HG03558 (cell line): Measurements from ENCODE around the gene PITPNM1.
"Not testable (repeated sequence)": the region's sequence is repeated elsewhere in the genome, so short reads cannot be mapped to it uniquely, and the experiment has no call there.

Source experiments
- ATAC-seq: cut with Tn5 transposase; IDR thresholded peaks from one replicate; pipeline ENCODE4 v1.9.1; 2021; ENCODE audit warnings: moderate number of reproducible peaks; ENCODE audit not compliant: unreplicated experiment; ENCODE audit errors: extremely low read depth

Gene PITPNM1

DNA sequence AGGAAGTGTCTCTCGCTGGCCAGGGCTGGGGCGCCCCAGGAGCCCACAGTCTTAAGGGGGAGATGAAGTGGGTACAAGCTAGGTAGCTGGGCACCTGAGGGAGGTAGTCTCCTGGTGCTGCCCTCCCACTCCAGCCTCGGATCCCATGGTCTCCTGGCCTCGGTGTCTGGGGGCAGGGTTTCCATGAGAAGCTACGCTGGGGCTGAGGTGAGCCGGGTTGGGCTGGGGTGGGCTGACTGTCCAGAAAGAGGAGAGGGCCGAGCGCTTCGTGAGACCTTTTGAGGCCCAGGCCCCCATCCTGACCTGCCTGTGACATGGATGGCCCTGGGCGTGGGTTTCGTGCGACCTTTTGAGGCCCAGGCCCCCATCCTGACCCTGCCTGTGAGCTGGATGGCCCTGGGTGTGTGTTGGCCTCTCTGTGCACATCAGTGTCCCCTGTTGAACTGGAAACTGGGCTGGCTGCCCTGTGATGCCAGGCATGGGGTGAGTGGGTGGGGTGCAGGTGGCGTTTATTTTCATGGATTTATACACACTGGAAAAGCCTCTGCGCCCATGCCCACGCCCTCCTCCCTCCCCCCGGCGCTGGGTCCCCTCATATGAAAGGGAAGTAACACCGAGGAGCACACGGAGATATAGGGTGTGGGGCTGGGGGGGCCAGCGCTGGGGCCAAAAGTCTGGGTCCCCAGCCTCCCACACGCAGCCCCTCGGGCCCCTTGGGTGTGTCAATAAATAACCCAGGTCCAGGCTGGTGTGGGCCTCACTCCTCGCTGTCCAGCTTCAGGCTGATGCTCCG lies 13.7 kb downstream of the PITPNM1 start:
- no peak for ATAC-seq

DNA sequence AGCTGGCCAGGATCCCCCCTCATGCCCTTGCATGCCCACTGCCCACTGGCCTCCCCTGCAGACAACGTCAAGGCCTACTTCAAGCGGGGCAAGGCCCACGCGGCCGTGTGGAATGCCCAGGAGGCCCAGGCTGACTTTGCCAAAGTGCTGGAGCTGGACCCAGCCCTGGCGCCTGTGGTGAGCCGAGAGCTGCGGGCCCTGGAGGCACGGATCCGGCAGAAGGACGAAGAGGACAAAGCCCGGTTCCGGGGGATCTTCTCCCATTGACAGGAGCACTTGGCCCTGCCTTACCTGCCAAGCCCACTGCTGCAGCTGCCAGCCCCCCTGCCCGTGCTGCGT lies 14.5 kb downstream of the PITPNM1 start:
- ATAC-seq = no peak

DNA sequence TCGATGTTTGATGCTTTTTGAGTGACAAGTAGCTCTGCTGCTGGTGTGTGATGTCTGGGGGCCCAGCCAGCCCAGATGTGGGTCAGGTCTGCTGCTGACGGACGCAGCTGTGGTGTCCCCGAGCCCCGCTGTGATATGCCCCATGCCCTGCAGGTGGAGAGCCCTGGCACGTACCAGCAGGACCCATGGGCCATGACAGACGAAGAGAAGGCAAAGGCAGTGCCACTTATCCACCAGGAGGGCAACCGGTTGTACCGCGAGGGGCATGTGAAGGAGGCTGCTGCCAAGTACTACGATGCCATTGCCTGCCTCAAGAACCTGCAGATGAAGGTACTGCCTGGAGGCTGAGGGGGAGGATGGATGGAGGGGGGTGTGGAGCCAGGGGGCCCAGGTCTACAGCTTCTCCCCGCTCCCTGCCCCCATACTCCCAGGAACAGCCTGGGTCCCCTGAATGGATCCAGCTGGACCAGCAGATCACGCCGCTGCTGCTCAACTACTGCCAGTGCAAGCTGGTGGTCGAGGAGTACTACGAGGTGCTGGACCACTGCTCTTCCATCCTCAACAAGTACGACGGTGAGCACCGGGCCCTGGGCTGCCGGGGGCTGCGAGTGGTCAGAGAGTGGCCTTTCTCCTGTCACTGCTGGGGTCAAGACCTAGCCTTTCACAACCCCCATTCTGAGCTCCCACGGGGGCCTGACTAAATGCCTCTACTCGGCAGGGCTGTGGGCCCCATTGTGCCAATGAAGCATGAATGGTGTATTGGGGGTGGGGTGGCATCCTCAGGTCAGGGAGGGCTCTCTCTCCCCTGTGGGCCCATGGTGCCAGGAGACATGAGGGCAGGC lies 15.1 kb downstream of the PITPNM1 start:
- no peak for ATAC-seq

DNA sequence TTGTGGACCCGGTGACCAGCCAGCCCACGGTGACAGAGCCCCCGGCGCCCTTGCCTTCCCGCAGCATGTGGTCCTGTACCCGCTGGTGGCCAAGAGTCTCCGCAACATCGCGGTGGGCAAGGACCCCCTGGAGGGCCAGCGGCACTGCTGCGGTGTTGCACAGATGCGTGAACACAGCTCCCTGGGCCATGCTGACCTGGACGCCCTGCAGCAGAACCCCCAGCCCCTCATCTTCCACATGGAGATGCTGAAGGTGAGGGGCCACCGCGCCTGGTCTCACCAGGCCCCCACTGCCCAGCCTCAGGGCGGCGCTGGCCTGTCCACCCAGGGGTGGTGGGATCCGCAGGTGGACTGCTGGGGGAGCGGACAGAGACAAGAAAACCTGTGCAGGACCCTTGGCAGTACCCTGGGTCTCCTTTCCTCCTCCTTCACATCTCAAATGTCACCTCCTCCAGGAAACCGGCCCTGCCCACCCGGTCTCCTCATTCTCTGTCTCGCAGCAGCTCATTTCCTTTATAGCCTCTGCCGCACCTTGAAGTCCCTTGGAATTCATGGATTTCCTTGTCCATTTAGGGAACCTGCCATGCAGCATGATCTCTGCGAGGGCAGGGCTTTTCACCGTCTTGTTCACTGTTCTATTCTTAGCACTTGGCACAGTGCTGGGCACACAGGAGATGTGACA lies 15.8 kb downstream of the PITPNM1 start:
- no peak for ATAC-seq

DNA sequence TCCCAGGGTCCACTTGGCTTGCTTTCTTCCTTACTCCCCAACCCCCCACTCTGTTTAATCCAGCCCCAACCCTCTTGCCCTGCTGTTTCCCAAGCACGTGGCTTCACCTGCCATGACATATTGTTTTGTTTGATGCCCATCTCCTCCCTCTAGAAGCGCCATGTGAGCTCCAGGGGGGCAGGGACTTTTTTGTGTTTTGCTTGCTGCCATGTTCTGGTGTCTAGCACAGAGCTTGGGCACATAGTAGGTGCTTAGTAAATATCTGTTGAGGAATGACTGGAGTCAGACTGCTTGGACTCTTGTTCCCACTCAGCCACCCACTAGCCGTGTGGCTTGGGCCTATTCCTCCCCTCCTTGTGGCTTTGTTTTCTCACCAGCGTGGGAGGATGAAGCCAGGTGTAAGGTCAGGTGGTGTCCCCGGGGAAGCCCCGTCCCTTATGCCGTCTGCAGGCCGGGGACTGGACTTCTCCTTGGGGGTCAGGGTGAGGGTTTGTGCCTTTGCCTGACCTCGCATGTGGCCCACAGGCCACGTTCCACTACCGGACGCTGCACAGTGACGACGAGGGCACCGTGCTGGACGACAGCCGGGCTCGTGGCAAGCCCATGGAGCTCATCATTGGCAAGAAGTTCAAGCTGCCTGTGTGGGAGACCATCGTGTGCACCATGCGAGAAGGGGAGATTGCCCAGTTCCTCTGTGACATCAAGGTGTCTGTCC lies 18.5 kb downstream of the PITPNM1 start:
- no peak for ATAC-seq

DNA sequence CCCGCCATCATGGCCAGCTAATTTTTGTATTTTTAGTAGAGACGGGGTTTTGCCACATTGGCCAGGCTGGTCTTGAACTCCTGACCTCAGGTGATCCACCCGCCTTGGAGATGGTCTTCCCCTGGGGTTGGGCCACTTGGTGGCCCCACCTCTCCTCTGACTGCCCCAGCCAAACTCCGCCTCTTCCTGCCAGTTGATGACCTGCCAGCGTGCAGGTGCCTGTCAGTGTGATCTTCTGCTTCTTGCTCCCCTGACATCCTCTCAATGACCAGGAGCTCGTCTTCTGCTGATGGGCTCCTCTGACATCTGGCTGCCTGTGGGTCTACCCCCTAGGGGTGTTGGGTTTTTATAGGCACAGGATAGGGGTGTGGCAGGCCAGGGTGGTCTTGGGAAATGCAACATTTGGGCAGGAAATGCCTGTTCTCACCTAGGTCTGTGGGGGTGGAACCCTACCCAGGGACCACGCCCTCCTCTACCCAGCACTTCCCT lies 19.2 kb downstream of the PITPNM1 start:
- not testable (repeated sequence) for ATAC-seq

DNA sequence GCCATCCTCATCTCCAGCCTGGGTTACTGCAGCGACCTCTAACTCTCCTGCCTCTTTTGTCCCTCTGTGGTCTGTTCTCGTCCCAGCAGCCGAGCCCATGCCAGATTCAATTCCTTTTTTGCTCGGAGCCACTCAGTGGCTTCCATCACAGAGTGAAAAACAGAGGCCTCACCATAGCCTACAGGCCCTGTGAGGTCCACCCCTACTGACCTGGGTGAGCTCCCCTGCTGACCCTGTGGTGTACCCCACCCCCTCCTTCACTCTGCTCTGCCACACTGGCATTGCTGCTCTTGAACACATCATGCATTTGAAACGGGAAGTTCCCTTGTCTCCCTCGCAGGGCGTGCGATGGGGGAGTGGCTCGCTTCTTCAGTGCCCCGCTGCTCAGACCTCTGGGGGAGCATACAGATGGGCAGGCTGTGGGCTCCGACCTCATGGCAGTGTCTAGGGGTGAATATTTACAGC lies 20.3 kb downstream of the PITPNM1 start:
- ATAC-seq = no peak

DNA sequence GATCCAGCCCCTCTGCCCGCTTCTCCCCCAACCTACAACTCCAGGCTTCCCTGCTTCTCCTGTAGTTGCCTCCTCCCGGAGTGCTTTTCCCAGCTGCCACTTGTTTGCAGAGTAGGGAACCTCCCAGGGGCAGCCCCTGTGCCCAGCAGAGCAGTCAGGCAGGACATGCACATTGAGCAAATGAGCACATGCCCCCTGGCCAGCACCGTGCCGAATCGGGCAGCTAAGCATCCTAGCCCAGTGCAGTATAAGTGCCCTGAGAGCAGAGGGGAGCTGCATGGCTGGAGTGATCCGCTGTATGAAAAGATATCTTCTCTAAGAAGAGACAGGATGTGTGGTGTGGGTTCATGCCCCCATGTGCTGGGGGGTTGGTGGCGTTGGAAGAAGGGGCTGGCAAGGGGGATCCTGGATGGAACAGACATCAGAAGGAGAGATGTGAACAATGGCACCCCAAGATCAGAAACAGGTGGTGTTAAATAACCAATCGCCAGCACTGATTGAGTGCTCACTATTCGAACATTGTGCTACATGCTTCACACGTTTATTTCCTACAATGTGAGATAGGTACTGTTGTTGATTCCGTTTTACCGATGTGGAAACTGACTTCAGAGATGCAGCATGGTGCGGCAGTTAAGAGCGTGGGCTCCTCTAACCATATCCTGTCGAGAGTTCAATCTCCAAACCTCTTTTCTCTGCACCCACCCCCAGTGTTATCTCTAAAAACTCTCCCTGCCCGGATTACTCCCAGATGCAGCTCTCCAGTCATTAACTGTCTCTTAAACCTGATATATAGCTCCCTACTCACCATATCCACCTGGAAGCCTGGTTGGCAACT lies 21.1 kb downstream of the PITPNM1 start:
- no peak for ATAC-seq

DNA sequence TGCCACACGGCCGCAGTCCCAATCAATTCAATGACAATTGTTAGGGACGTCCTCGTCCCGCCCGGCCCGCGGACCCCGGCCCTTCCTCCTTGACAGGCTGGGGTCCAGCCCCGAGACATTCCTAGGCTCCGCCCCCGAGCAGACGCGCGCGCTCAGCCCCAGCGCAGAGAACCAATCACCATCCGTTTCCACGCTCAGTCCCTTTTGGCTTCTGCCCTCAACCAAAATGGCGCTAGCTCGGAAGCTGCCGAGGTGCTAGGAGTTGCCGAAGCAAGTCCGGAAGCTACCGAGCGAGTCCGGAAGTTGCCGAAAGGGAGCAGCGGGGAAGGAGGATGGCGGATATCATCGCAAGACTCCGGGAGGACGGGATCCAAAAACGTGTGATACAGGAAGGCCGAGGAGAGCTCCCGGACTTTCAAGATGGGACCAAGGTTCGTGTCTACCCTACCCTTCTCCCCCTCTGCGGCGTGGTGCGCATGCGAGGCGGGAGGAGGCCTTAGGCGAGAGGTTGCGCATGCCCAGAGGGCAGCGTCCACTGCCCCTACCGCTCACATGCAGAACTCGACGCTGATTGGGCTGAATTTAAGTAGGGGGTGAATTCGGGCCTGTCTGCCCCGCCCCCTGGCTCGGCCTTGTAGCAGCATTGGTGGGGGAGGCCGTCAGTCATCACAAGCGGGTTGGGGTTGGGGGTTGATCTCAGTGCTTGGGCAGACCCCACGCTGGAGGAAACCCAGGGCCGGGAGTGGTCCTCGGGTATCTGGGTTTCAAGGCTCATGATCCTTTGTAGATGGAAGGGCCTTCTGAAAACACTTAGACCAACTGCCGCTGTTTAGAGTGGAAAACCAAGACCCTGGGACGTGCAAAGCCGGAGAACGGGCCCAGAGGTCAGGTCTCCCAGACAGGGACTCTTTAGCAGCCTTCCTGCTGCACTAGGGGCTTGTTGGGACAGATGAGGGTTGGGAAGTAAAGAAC lies 22.1 kb downstream of the PITPNM1 start, which contains the start of gene AIP:
Gene AIP (plus strand): TSS at position 200 of the 972 bp plus-strand sequence. CDS start 133 bp downstream, at position 333.
- ATAC-seq = peak; percentile 23

DNA sequence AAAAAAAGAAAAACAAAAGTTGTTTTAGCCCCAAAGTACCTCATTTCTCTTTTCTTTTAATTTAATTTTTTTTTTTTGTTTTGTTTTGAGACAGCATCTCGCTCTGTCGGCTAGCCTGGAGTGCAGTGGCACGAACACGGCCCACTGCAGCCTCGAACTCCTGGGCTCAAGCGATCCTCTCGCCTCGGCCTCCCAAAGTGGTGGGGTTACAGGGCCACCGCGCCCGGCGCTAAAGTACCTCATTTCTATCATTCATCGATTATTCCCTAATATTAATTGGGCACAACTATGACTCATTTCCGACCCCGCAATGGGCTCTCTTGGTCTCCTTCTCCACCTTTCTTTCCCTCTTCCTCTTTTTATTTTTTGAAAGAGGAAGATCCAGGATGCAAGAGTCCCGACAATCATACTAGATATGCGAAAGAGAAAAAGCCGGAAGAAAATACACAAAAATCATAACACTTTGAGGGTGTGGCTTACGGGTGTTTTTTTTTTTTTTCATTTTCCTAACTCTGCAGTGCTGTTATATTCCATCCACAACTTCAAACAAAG lies 22.8 kb downstream of the PITPNM1 start:
- ATAC-seq = no peak

DNA sequence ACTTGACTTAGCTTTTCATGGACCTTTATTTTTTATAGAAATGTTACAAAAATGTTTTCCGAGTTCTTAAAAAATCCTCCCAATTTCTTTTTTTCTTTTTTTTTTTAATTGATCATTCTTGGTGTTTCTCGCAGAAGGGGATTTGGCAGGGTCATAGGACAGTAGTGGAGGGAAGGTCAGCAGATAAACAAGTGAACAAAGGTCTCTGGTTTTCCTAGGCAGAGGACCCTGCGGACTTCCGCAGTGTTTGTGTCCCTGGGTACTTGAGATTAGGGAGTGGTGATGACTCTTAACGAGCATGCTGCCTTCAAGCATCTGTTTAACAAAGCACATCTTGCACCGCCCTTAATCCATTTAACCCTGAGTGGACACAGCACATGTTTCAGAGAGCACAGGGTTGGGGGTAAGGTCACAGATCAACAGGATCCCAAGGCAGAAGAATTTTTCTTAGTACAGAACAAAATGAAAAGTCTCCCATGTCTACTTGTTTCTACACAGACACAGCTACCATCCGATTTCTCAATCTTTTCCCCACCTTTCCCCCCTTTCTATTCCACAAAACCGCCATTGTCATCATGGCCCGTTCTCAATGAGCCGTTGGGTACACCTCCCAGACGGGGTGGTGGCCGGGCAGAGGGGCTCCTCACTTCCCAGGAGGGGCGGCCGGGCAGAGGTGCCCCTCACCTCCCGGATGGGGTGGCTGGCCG lies 27.7 kb downstream of the PITPNM1 start:
- not testable (repeated sequence) for ATAC-seq

DNA sequence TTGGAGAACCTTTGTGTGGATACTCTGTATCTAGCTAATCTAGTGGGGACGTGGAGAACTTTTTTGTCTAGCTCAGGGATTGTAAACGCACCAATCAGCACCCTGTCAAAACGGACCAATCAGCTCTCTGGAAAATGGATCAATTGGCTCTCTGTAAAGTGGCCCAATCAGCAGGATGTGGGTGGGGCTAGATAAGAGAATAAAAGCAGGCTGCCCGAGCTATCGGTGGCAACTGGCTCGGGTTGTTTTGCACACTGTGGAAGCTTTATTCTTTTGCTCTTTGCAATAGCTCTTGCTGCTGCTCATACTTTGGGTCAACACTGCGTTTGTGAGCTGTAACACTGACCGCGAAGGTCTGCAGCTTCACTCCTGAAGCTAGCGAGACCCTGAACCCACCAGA lies 28.5 kb downstream of the PITPNM1 start:
- not testable (repeated sequence) for ATAC-seq

DNA sequence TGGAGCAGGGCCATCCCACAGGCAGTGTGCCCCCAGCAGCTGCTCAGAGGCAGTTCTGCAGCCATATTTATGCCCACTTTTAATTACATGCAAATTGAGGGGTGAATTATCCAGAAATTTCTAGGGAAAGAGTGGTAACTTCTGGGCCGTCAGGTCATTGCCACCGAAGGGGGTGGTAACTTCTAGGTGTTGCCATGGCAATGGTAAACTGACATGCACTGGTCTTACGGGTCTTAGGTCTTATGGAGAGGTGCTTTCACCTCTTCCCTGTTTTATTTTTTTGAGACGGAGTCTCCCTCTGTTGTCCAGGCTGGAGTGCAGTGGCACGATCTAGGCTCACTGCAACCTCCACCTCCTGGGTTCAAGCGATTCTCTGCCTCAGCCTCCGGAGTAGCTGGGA lies 32.3 kb downstream of the PITPNM1 start:
- no peak for ATAC-seq

DNA sequence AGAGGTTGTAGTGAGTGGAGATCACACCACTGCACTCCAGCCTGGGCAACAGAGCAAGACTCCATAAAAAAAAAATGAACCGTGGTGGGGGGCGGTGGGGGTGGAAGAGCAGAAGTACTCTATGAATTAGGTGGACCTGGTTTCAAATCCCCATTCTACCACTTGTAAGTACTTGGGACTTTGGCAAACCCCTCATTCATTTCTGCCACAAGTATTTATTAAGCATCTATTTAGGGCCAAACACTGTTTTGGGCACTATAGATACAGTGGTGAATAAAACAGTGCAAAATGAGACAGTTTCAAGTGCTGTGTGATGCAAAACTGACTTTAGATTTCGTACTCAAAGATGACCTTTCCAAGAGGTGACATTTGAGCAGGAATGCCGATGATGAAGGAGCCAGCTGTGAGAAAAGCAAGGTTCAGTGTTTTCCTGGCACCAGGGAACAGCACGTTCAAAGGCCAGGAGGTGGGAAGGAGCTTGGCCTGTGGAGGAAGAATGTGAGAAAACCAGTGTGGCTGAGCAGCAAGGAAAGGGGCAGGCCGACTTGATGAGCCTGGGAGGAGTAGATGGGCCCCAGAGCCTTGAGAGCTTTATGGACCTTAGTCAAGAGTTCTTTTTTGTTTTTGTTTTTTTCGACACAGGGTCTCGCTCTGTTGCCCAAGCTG lies 34.7 kb downstream of the PITPNM1 start:
- no peak for ATAC-seq

DNA sequence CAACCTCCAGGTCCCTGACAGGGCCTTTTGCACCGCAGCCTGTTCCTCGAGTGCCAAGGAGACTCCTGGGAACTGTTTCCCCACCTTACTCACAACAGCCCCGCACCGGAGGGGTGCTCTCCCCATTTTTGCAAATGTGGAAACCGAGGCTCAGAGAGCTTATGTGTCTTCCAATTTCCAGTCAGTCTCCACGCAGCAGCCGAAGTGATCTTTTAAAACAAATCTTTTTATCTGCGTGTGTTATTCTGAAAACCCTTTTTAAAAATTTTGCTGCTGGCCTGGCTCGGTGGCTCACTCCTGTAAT lies 35.7 kb downstream of the PITPNM1 start:
- ATAC-seq = no peak

DNA sequence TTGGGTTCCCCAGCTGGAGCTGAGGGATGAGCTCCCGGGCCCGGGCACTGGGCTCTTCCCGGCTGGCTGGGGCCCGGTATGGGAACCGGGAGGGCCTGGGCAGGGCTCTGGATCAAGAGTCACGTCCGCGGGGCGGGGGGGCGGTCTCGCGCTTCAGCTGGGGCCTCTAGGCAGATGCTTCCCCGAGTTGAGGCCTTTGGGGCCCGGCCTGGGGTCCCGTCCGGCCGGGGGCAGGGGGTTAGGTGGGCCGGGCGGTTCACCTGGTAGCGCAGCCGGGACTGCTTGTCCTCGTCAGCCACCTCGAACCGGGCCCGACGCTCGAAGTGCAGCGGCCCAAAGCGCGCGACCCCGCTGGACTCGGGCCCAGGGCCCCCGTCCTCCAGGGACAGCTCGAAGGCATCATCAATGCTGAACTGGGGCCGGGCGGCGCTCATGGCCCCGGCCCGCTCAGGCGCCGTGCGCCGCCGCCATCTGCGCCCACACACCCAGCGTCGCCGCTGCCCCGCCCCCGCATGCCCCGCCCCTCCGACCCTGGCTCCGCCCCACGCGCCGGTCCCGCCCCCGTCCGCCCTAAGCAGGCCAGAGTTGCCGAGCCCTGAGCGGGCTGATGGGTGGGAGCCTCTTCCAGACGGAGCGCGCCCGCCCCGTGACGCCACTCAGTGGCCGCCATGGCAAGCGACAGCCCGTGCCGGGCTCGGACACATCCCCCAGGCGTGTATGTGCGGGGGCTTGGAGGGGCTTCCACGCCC lies 36.2 kb downstream of the PITPNM1 start, which contains the start of gene TMEM134:
Gene TMEM134 (minus strand): TSS at position 493 of the 749 bp plus-strand sequence. CDS start 59 bp downstream, at position 434.
- no peak for ATAC-seq
